Mesenteric fat pad (tissue), 1 donor: ENCODE measurements around the gene RFLNA. TPM values are rescaled to one million over a fixed set of nuclear protein-coding genes. Genes with fewer than 3 reads are reported as not detected.

Source experiments
- DNase-seq: peaks from one replicate; pipeline ENCODE4 v3.0.0-alpha.2; 2020; ENCODE audit warnings: low spot score
- total RNA-seq: library from RNA; stranded (reverse); fragmentation: NEBNext Ultra II Directional; extraction: Animal tissue kit (Norgen Biotek cat#: 25700); gene quantifications from one replicate; pipeline ENCODE4 v1.2.1, GENCODE V29; 2021
- donor health status: DM: yes; HTN: yes; CAD: no.

The RFLNA gene
- total RNA-seq, 1 donor from 2014 or later: not detected

DNA sequence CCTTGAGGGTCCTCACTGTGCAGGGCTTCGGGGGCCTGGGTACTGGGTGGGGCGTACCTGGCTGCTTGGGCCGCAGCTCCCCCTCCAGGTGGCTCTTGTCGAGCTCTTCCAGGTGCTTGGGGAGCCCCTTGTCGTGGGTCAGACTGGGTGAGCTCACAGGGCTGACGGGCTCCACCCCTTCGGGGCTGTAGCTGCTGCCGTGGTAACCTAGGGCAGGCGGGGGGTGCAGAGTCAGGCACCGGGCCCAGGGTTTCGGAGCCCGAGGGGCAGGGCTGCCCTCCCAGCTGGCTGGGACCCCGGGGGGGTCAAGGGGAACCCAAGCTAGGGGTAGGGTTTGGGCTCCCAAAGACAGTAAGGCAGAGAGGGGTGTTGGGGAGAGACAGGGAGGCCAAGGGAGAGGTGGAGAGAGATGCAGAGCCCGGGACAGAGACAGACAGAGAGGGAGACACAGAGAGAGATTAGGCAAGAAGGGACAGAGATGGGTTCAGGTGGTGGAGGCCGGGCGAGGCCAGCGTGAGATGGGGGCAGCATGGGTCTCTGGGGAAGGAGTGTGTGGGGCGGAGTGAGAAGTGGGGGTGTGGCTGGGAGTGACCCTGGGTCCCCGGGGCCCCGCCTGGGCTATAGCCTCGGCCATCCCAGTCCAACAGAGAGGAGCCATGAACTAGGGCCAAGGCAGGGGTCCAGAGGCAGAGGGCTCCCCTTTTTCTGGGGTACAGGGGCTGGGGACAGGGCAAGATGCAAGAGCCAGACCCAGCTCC lies 40.7 kb downstream of the RFLNA start:
- no peak for DNase-seq

DNA sequence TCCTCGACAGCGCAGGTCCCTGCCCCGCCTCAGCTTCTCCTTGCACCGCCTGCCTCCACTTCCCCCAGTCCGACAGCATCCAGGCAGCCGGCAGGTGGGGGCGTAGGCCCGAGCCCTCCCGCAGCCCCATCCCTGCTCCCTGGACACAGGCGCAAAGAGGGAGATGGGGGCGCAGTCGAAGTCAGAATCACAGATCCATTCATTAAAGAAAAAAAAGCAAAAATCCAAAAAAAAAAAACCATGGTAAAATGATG lies 41.2 kb downstream of the RFLNA start:
- no peak for DNase-seq

DNA sequence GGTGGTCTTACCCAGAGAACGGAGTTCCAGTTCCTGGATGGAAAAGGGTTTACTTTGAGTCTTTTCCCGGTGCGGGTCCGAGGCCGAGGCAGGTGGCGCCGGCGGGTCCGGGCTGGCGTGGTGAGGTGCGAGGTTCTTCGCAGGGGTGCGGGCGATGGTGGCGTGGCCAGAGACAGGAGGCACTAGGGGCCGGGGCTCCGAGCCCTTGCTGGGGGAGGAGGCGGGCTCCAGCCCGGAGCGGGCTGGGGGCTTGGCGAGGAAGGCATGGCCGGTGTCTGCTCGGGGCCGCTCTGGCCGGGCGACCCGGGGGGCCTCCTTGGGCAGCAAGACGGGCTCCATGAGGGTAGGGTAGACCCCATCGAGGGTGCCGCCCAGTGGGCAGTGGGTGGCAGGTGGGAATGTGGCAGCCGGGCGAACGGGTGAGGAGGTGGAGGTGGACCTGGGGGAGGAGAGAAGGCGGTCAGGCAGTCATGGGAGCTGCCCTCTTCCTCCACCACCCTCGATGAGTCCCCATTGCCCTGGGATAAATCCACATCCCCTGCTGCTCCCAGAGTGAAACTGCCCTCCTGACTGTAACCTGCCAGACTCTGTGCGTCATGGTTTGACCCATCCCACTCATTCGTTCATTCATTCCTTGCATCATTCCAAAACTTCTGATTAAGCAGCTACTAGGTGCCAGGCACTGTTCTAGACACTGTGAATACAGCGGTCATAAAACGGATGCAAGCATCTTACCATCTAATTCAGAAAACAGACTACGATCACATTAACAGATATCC lies 42.0 kb downstream of the RFLNA start:
- no peak for DNase-seq

DNA sequence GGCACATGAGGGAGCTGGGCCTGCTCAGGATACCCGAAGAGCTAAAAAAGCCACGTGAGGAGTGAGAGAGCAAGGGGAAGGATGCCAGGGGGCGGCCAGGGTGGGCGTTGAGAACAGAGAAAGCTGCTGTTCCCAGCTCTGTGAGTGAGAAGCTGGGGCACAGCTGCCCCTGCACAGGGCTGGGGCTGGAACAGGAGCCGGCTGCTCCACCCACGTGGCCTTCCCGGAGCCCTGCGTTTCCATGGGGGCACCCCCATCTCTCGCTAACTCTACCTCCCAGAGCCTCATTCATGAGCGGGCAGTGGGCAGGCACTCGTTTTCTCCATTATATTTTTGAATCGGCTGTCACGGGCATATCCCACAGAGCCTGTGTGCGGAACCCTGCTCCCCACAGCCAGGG lies 42.7 kb downstream of the RFLNA start:
- DNase-seq: no peak

DNA sequence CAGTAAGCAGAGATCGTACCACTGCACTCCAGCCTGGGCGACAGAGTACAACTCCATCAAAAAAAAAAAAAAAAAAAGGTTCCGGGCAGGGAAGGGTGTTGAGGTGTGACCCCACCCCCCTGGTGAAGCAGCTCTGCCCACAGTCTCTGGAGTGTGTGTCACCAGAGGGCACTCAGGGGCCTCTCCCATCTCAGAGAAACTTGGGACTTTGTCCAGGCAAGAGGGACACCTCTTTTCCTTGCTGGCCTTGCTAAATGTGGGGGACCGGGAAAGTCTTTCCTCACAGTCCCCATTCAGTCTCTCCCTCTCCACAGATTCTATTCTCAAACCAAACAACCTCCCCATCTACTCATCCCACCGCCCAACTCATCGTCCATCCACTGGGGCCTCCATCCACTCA lies 43.6 kb downstream of the RFLNA start:
- no peak for DNase-seq

DNA sequence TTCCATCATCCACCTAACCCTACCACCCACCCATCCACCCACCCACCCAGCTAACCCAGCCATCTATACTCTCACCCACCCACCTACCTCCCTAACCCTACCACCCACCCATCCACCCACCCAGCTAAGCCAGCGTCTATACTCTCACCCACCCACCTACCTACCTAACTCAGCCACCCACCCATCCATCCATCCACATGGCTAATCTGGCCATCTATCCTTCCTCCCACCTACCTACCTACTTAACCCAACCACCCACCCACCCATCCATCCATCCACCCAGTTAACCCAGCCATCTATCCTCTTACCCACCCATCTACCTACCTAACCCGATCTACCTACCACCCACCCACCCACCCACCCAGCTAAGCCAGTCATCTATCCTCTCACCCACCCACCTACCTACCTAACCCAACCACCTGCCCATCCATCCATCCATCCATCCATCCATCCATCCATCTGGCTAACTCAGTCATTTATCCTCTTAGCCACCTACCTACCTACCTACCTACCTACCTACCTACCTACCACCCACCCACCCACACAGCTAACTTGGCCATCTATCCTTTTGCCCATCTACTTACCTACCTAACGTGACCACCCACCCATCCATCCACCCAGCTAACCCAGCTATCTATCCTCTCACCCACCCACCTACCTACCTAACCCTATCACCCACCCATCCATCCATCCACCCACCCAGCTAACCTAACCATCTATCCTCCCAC lies 44.1 kb downstream of the RFLNA start:
- DNase-seq: no peak

DNA sequence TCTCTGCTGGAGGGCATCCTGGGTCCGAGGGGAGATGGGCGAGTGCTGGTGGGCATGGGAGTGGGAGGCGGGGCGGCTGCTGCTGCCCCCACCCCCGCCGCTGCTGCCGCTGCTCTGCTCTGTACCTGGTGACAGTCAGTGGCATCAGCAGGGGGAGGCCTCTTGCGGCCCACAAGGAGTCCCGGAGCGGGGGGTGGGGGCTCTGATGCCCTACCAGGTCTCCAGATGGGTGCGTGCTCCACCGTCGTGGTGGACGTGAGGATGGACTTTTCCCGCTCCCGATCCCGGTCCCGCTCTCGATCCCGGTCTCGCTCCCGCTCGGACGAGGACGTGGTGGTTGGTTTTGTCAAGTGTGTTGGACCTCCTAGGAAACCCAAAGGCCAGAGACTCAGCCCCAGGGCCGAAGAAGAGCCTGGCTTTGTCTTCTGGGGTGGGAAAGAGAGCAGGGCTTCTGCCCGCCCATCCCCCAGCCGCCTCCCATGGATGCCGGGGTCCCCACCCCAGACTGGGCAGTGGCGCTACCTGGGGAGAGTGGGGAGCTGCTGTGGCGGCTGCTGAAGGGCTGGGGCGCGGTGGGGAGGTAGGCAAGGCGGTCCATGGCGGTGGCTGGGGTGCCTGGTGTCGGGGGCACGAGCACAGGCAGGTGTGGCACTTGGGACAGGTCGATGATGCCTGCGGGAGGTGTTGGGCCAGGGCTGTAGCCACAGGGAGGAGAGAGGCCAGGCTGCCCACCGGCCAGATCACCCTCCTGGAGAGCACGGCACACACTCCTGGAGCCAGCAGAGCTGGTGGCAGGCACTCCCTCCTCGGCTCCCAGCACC lies 45.4 kb downstream of the RFLNA start:
- no peak for DNase-seq

DNA sequence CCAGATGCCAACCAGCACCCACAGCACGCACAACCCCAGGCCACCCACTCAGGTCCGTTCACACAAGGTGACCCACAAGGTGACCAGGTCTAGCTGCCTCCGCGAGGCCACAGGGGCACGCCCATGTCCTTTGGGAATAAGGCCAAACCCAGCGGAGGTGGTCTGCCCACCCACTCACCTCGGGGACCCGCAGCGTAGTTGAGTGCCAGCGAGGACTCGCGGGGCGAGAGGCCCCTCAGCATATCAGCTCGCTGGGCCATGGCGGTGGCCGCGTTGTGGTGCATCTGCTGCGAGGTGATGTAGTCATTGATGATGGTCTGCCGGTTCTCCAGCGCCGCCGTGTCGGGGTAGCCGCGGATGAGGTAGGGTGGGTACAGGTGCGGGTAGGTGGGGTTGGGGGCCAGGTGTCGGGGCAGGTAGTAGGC lies 46.8 kb downstream of the RFLNA start:
- no peak for DNase-seq

DNA sequence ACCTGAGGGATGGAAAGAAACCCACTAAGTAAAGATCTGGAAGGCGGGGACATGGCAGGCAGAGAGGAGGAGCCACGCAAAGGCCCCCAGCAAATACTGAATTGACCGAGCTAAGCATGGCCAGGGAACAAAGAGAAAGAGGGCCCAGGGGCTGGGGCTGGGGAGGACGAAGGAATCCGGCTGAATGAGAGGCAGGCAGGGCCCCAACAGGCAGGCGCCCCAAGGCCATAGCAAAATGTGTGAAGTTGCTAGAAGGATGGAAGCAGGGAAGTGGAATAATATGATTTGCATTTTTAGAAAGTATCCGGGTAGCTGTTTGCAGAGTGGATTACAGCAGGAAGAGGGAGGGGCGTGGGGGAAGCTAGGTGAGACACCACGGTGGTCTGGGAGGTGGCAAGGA lies 49.1 kb downstream of the RFLNA start:
- no peak for DNase-seq

DNA sequence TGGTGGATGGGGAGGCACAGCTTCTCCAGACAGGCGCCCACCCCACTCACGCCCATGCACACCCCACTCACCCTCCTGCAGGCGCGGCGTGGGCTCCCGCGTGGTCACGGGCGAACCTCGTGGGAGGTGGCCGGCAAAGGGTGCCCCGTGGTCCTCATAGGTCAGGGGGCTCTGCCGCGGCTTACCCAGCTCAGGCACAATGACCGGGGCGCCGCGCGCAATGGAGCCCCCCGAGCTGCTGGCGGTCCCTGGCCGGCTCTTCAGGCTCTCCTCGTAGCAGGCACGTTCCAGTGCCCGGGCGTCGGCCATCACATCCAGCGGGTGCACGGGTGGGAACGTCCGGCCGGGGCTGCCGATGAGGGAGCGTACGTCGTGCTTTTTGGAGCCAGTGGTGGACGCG lies 49.6 kb downstream of the RFLNA start:
- no peak for DNase-seq

DNA sequence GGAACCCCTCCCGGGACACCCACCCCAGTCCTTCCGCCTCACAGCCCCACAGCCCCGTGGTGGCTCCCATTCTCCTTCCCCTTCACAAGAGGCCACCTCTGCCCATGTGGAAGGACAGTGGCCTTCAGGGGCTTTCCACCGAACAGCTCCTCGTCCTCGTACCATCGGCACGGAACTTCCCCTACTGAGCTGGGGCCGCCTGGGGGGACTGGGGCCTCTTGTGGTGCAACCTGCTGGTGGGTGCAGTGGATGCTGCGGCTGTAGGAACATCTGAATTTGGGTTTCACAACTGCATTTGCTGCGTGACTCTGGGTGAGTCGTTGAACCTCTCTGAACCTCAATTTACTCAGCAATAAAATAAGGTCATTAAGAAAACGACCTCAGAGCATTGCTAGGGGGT lies 50.9 kb downstream of the RFLNA start:
- no peak for DNase-seq

DNA sequence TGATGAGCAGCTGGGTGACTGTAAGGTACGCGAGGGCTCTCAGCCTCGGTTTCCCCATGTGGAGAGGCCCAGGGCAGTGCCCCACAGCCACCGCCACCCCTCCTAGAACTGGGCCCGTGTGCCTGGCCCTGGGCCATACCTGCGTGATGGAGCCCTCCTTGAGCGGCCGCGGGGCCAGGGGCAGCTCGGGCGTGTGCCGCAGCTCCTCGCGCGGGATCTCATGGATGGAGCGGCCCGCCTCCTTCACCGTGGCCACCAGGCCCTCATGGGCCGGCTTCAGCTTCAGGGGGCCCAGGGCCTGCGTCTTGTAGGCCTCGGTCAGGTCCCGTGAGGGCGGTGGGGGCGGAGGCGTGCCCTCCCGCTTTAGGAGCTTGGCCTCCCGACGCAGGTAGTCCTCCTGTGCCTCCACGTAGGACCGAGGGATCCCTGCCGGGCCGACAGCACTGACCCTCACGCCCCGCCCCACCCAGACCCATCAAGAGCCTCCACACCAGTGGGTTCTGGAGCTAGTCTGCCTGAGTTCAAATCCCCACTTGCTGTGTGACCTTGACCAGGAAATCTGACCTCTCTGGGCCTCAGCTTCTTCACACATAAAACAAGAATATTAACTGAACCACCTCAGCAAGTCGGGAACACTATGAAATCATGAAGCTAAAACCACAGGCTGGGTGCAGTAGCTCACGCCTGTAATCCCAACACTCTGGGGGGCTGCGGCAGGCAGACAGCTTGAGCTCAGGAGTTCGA lies 51.7 kb downstream of the RFLNA start:
- no peak for DNase-seq

DNA sequence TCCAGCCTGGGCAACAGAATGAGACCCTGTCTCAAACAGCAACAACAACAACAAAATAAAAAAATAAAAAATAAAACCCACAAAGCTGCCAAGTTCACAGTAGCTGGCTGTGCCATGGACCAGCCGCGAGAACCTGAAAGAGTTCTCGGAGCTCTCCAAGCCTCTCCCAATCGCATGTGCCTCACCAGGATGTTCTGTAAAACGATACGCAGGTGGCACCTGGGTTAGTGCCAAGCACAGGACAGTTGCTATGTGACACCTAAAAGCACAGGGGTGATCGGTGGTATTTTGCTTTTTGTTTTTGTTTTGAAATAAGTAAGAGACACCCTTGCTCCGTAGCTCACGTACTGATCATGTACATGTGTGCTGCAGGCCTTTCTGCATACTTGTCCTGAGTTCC lies 52.4 kb downstream of the RFLNA start:
- no peak for DNase-seq

DNA sequence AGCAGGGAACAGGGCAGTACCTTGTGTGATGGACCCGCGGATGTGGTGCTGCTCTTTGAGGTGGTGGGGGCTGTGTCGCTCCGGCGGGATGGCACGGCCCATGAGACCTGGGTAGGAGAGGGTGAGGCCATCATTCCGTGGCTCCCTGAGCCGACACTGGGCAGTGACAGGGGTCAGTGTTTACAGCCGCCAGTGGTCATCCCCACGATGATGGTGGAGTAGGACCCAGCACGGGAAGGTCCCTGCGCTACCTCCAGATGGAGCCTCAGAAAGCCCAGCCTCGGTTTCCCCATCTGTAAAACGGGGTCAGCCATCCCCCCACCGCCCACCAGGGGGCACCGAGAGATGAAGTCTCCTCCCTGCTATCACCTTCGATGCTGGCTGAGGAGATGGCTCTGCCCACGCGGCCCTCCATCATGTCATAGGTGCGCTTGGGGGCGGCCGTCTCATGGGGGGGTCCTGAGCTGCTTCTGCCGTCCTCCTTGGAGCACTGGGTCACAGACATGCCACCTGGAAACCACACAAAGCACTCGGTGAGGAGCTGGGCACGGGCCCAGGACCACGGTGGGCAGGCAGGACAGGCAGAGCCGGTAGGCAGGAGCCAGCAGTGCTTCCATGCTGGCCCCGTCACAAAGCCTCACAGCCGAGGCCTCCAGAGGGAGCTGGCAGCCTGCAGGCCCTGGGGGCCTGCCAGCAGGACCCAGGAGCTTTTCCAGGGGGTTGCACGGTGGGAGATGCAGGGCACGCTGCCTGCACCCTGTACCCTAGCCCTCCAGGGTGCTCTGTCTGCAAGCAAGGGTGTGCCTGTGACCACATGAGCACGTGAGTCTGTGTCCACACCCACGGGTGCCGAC lies 53.1 kb downstream of the RFLNA start:
- DNase-seq: no peak

DNA sequence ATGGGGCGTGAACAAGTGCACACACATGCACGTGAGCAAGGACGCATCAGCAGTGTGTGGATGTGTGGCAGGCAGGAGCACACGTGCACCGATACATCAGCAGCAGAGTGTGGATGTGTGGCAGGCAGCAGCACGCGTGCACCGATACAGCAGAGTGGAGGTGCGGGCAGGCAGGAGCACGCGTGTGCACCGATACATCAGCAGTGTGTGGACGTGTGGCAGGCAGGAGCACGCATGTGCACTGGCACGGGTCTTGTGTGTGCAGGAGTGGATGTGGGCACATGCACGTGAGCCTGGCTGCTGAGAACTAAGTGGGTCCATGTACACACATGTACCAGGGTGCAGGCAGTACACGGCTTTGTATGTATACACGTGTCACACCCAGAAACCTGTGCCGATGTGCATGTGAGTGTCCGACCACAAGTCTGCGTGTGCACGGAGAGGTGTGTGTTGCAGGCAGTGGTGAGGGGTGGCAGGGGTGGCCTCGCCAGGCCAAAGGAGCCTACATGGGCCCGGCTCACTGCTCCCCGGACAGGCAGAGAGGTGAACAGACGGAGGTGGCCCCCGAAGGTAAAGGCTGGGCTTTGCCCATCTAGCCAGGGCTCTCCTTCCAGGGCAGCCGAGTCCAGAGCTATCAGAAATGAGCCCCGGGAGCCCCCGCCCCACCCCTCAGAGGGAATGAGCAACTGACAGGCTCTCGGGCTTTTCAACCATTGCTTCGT lies 53.9 kb downstream of the RFLNA start:
- DNase-seq: no peak

DNA sequence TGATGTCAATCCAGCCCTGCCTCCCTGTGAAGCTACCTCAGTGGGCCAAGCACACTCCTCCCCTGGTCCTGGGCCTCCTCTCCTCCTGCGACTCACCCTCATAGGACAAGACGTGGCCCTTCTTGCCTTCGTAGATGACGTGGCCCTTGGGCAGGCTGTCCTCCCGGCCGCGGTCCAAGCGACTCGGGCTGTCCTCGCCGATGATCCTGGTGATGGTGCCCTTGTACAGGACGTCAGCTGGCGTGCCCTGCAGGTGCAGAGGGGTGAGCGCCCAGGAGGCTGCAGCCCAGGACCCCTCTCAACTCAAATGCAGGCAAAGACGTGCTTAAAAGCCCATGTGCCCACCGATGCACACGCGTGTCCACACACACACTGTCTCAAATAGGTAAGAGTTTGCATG lies 55.6 kb downstream of the RFLNA start:
- no peak for DNase-seq

DNA sequence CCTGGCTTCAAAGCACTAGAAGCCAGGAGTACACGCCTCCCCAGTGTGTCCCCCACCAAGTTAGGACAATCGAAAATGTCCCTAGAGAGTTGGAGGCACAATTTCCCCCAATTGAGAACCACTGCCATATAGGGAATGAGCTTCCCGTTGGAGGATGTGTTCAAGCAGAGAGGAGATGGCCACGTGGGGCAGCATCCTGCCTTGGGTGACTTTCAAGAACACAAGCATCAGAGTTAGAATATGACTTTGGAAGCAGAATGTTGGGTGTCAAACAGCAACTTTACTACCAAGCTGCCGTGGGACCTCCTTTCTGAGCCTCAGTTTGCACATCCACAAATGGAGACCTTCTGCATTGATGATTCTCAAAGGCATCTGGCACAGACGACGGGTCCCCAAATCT lies 56.5 kb downstream of the RFLNA start:
- DNase-seq: no peak

DNA sequence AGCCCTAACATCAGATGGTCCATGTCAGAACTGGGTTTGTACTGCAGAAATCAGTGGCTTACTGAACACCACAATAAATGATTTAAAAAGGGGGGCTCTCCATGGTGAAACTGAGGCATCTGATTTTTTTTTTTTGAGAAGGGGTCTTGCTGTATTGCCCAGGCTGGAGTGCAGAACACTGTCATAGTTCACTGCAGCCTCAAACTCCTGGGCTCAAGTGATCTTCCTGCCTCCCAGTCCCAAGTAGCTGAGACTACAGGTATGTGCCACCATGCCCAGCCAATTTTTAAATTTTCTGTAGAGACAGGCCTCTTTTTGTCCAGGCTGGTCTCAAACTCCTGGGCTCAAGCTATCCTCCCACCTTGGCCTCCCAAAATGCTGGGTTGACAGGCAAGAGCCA lies 57.4 kb downstream of the RFLNA start:
- no peak for DNase-seq

DNA sequence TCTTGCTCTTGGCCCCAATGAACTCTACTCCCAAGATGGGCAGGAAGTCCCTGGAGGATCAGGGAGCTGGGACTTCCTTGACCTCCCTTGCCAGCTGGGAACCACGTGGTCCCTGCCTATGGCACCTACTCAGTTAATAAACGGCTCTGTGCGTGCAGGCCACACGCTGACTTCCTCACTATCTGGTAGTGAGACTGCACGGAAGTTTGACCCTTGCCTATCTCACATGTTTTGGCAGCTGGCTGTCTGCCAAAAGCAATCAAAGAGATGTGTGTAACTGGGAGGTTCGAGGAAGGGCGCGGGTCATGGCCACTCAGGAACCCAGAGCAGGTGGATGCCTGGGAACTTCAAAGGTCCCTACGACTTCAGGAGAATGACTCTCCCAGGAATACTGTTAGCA lies 57.9 kb downstream of the RFLNA start:
- no peak for DNase-seq
